Hepatocyte (in vitro differentiated cells): Measurements from ENCODE around the gene RNF43. TPM values are rescaled to one million over a fixed set of nuclear protein-coding genes. Genes with fewer than 3 reads are reported as not detected.

Source experiments
- DNase-seq: peaks from one replicate; pipeline ENCODE4 v3.0.0-alpha.2; 2016; ENCODE audit warnings: low spot score
- H2AFZ ChIP-seq: fragments of 200-600 bp; sonication (generic); 2 replicates; pipeline ENCODE4 v1.6.0; 2016; ENCODE audit warnings: antibody characterized with exemption, mild to moderate bottlenecking
- H3K27ac ChIP-seq: fragments of 200-600 bp; sonication (generic); 2 replicates; pipeline ENCODE4 v1.5.1; 2016; ENCODE audit warnings: mild to moderate bottlenecking
- H3K27me3 ChIP-seq: fragments of 200-600 bp; sonication (generic); 2 replicates; pipeline ENCODE4 v1.6.1; 2016
- H3K36me3 ChIP-seq: fragments of 200-600 bp; sonication (generic); replicated peaks from 2 replicates; pipeline ENCODE4 v1.5.1; 2016; ENCODE audit warnings: low read depth; ENCODE audit not compliant: insufficient read depth
- H3K4me1 ChIP-seq: fragments of 200-600 bp; sonication (generic); 2 replicates; pipeline ENCODE4 v1.5.1; 2016; ENCODE audit warnings: mild to moderate bottlenecking, moderate library complexity; ENCODE audit not compliant: insufficient read depth
- H3K4me2 ChIP-seq: fragments of 200-600 bp; sonication (generic); 2 replicates; pipeline ENCODE4 v1.6.0; 2016
- H3K4me3 ChIP-seq: fragments of 200-600 bp; sonication (generic); 2 replicates; pipeline ENCODE4 v1.5.1; 2016; ENCODE audit warnings: mild to moderate bottlenecking
- H3K79me2 ChIP-seq: fragments of 200-600 bp; sonication (generic); 2 replicates; pipeline ENCODE4 v1.6.0; 2017; ENCODE audit warnings: mild to moderate bottlenecking
- H3K9me2 ChIP-seq: fragments of 200-600 bp; sonication (generic); replicated peaks from 2 replicates; pipeline ENCODE4 v1.6.0; 2017; ENCODE audit warnings: mild to moderate bottlenecking; ENCODE audit not compliant: insufficient read depth
- H3K9me3 ChIP-seq: fragments of 200-600 bp; sonication (generic); 2 replicates; pipeline ENCODE4 v1.5.1; 2016; ENCODE audit warnings: low read depth, mild to moderate bottlenecking
- H4K20me1 ChIP-seq: fragments of 200-600 bp; sonication (generic); 2 replicates; pipeline ENCODE4 v1.6.0; 2016; ENCODE audit warnings: mild to moderate bottlenecking; ENCODE audit not compliant: insufficient read depth, poor library complexity, severe bottlenecking
- EZH2 ChIP-seq: fragments of 200-600 bp; sonication (generic); IDR thresholded peaks from 2 replicates; pipeline ENCODE4 v1.6.1; 2016; ENCODE audit warnings: antibody characterized with exemption, mild to moderate bottlenecking, borderline replicate concordance
- EZH2phosphoT487 ChIP-seq: fragments of 200-600 bp; sonication (generic); IDR thresholded peaks from one replicate; pipeline ENCODE4 v1.6.1; 2018; ENCODE audit warnings: antibody characterized with exemption, mild to moderate bottlenecking, low read depth, moderate library complexity; ENCODE audit not compliant: unreplicated experiment, severe bottlenecking
- WGBS: methylation state at CpG from one replicate; pipeline ENCODE4 v1.1.6; 2016; ENCODE audit warnings: low lambda C conversion rate; ENCODE audit errors: missing lambda C conversion rate; 5-methylcytosine and 5-hydroxymethylcytosine counted together
- polyA plus RNA-seq: library from polyadenylated mRNA; unstranded; fragments of >200 nt; fragmentation: Nextera tagmentation; extraction: Ambion mirVana; gene quantifications from 2 replicates; pipeline ENCODE4 v1.2.1, GENCODE V29; 2016
- total RNA-seq: library from RNA; depleted of rRNA; stranded (reverse); fragments of >200 nt; gene quantifications from 2 replicates; pipeline ENCODE4 v1.2.3, GENCODE V29; 2014
- TF ChIP-seq, protein P1 (sequence below): fragments of 200-600 bp; sonication (generic); IDR thresholded peaks from 2 replicates; pipeline ENCODE4 v1.5.1; 2016; ENCODE audit warnings: antibody characterized with exemption, mild to moderate bottlenecking; ENCODE audit not compliant: poor library complexity

The RNF43 gene
- total and polyA plus RNA-seq, 2 experiments from 2014 or later = 10.1 to 12.4 TPM

DNA sequence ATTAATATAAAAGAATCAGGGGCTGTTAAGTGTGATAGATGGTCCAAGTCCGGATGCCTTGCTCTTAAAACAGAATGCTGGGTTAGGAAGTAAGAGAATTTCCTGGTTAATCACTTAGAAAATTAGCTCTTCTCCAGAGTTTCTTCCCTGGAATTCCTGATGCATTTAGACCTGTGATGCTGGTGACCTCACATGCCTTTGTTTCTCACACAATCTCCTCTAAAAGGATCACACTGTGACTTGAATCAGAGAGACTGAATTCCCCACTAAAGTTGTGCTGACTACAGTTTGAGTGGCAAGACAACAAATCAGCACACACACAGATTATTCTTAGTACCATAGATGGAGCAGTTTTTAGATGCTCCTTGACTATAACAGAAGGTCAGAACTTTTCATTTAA lies 4.4 kb upstream of the RNF43 start:
- Histone ChIP-seq H3K36me3 (no peaks in the 10 kb centered on the region), H3K9me2 (no peaks in the 10 kb centered on the region), H3K79me2 (peaks cover 5% of the 10 kb centered on the region), H3K9me3 (no peaks in the 10 kb centered on the region), H3K27me3 (no peaks in the 10 kb centered on the region), H2AFZ (no peak overlapping the region), H4K20me1 (no peaks in the 10 kb centered on the region), H3K4me2 (no peak overlapping the region), H3K27ac (no peak overlapping the region), H3K4me1 (no peaks in the 10 kb centered on the region), H3K4me3 (no peak overlapping the region)
- DNase-seq = no peak
- 74% methylated on average over 1 of the region's 1 CpG for WGBS
- TF ChIP-seq, protein P1, sequence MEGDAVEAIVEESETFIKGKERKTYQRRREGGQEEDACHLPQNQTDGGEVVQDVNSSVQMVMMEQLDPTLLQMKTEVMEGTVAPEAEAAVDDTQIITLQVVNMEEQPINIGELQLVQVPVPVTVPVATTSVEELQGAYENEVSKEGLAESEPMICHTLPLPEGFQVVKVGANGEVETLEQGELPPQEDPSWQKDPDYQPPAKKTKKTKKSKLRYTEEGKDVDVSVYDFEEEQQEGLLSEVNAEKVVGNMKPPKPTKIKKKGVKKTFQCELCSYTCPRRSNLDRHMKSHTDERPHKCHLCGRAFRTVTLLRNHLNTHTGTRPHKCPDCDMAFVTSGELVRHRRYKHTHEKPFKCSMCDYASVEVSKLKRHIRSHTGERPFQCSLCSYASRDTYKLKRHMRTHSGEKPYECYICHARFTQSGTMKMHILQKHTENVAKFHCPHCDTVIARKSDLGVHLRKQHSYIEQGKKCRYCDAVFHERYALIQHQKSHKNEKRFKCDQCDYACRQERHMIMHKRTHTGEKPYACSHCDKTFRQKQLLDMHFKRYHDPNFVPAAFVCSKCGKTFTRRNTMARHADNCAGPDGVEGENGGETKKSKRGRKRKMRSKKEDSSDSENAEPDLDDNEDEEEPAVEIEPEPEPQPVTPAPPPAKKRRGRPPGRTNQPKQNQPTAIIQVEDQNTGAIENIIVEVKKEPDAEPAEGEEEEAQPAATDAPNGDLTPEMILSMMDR = no peak
- TF ChIP-seq EZH2phosphoT487 (no peak), EZH2 (no peak)

DNA sequence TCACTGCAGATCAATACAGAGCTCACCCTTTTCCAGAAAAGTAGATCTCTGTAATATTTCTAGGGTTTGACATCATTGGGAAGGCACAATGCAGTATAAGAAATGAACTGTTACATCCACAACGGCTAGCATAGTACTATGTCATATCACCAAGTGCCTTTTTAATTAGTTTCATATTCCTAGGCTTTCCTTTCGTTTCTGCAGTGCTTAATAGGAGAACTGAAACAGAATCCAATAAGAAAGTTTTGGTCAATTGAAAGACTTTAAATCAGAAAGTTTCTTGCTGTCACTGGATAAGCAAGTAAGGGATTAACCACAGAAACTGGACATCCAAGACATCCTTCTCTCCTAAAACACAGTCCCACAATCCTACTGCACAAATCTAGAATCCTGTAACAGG lies 3.5 kb upstream of the RNF43 start:
- DNase-seq = no peak
- H3K79me2 ChIP-seq = peaks cover 13% of the 10 kb centered on the region
- H3K9me3 ChIP-seq = no peaks in the 10 kb centered on the region
- H3K4me2 ChIP-seq = no peak overlapping the region
- H3K27ac ChIP-seq = no peak overlapping the region
- no peaks in the 10 kb centered on the region for H3K36me3 ChIP-seq
- no peaks in the 10 kb centered on the region for H3K9me2 ChIP-seq
- no peak overlapping the region for H2AFZ ChIP-seq
- no peaks in the 10 kb centered on the region for H4K20me1 ChIP-seq
- TF ChIP-seq, protein P1 = no peak
- no peak for TF ChIP-seq EZH2phosphoT487
- no peak for TF ChIP-seq EZH2
- 66% methylated on average over 2 of the region's 2 CpGs for WGBS
- no peaks in the 10 kb centered on the region for H3K27me3 ChIP-seq
- no peaks in the 10 kb centered on the region for H3K4me1 ChIP-seq
- no peak overlapping the region for H3K4me3 ChIP-seq

DNA sequence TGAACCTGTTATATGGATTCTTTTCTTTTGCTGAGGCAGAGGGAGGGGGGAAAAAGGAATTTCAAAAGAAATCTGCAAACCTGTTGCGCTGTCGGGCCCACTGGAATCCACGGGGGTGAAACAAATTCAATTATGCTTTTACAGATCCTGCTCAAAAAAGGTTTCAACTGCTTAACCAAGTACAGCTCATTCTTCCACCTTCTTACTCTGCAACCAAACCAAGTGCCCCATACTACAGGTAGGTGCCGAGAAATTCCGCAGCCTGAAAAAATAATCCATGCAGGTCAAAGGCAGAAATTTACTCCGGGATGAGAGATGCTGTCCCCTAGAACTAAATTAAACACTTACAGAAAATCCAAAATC lies 416 bp downstream of the RNF43 start:
- Histone ChIP-seq H3K4me3 (peak overlapping the region; percentile 62), H2AFZ (peak overlapping the region; percentile 49), H3K9me2 (no peaks in the 10 kb centered on the region), H3K79me2 (peaks cover 51% of the 10 kb centered on the region), H3K36me3 (no peaks in the 10 kb centered on the region), H3K4me1 (no peaks in the 10 kb centered on the region), H3K9me3 (no peaks in the 10 kb centered on the region), H4K20me1 (no peaks in the 10 kb centered on the region), H3K4me2 (peak overlapping the region; percentile 71), H3K27ac (peak overlapping the region; percentile 89), H3K27me3 (no peaks in the 10 kb centered on the region)
- WGBS = 8% methylated on average over 6 of the region's 6 CpGs
- TF ChIP-seq EZH2phosphoT487 (no peak), EZH2 (no peak)
- TF ChIP-seq, protein P1 = no peak
- no peak for DNase-seq

DNA sequence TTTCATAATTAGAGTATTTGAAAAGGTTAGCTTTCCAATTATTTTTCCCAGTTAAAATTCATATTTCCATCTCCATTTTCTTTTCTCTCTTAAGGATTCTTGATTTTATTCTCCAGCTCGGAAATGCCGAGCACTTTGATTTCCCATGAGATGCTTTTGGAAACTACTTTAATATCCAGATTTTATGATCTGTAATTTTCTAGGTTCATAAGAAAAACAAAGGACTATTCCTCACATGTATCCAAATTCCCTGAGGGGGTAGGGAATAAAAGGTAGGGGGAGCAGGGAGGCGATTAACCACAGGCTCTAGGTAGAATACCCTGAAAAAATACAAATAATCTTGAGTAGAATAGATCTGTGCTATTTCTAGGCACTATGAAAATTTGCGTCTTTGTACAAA lies 938 bp downstream of the RNF43 start:
- Histone ChIP-seq H4K20me1 (no peaks in the 10 kb centered on the region), H3K4me3 (peak overlapping the region; percentile 62), H3K36me3 (no peaks in the 10 kb centered on the region), H3K4me1 (no peaks in the 10 kb centered on the region), H3K9me3 (no peaks in the 10 kb centered on the region), H3K27ac (peak overlapping the region; percentile 89), H3K27me3 (no peaks in the 10 kb centered on the region), H3K9me2 (no peaks in the 10 kb centered on the region), H3K4me2 (peak overlapping the region; percentile 71), H2AFZ (no peak overlapping the region), H3K79me2 (peaks cover 56% of the 10 kb centered on the region)
- WGBS = 44% methylated on average over 4 of the region's 4 CpGs
- no peak for DNase-seq
- TF ChIP-seq, protein P1 = no peak
- TF ChIP-seq EZH2 (no peak), EZH2phosphoT487 (no peak)
